CD4-positive, alpha-beta T cell treated with Interferon gamma for 1 hour (primary cell): ENCODE results near the gene ZNF831.

Experiments used
- DNase-seq: peaks from one replicate; pipeline ENCODE4 v3.0.0-alpha.2; 2020

Gene ZNF831

GRCh38 chr20:59255256-59255655, 91.6 kb downstream of the ZNF831 start:
- DNase-seq: no peak

- DNase-seq: no peak
Measured at GRCh38 chr20:59258221-59258621, 94.6 kb downstream of the ZNF831 start.

GRCh38 chr20:59259946-59260345, 96.3 kb downstream of the ZNF831 start:
- DNase-seq: no peak

GRCh38 chr20:59265298-59265697, 101.7 kb downstream of the ZNF831 start:
- DNase-seq: no peak

GRCh38 chr20:59268870-59269269, 105.2 kb downstream of the ZNF831 start:
- no peak for DNase-seq

GRCh38 chr20:59269411-59270025, 105.9 kb downstream of the ZNF831 start:
- no peak for DNase-seq

- no peak for DNase-seq
Measured at GRCh38 chr20:59270380-59270779, 106.8 kb downstream of the ZNF831 start.

GRCh38 chr20:59273739-59274357, 110.2 kb downstream of the ZNF831 start:
- DNase-seq: no peak

GRCh38 chr20:59276938-59277337, 113.3 kb downstream of the ZNF831 start:
- no peak for DNase-seq

GRCh38 chr20:59284470-59284869, 120.8 kb downstream of the ZNF831 start:
- DNase-seq: no peak

GRCh38 chr20:59289994-59290393, 126.4 kb downstream of the ZNF831 start:
- no peak for DNase-seq

GRCh38 chr20:59291740-59292383, 128.2 kb downstream of the ZNF831 start:
- DNase-seq: no peak

GRCh38 chr20:59295531-59295930, 131.9 kb downstream of the ZNF831 start:
- DNase-seq: no peak

- no peak for DNase-seq
Measured at GRCh38 chr20:59297686-59298085, 134.1 kb downstream of the ZNF831 start.

GRCh38 chr20:59299945-59300332, 136.3 kb downstream of the ZNF831 start:
- DNase-seq: no peak

- DNase-seq: no peak
Measured at GRCh38 chr20:59300333-59301081, 136.9 kb downstream of the ZNF831 start, which contains the start of gene EDN3. Gene EDN3 (plus strand): TSS chr20:59300611. CDS start chr20:59300813, 202 bp downstream.

GRCh38 chr20:59301343-59302007, 137.9 kb downstream of the ZNF831 start:
- DNase-seq: no peak

GRCh38 chr20:59305908-59306655, 142.5 kb downstream of the ZNF831 start:
- DNase-seq: no peak

- DNase-seq: no peak
Measured at GRCh38 chr20:59307270-59307669, 143.6 kb downstream of the ZNF831 start.
